ENCODE results near the gene APBA2.
A peak's percentile ranks its signal among the peaks of the same experiment; 100 is the strongest.

The APBA2 gene

GRCh38 chr15:28969511-28970085, 83.8 kb downstream of the APBA2 start:
- Mint-ChIP-seq H3K27ac (no peak overlapping the region), H3K4me3 (no peak overlapping the region), H3K36me3 (no peaks in the 10 kb centered on the region), H3K9me3 (no peaks in the 10 kb centered on the region), H3K4me1 (no peaks in the 10 kb centered on the region), H3K27me3 (peaks cover 9 to 26% of the 10 kb centered on the region in 2 donors)
- DNase-seq (no peak), ATAC-seq (replicated peaks) (no peak)

GRCh38 chr15:28974142-28974541, 88.4 kb downstream of the APBA2 start:
- ATAC-seq (replicated peaks): no peak
- H3K4me1 Mint-ChIP-seq: no peaks in the 10 kb centered on the region

GRCh38 chr15:28975766-28976179, 90.0 kb downstream of the APBA2 start:
- Mint-ChIP-seq H3K27me3 (peaks cover 3 to 19% of the 10 kb centered on the region in 2 donors), H3K27ac (no peak overlapping the region), H3K4me3 (no peak overlapping the region), H3K9me3 (no peaks in the 10 kb centered on the region), H3K4me1 (no peaks in the 10 kb centered on the region), H3K36me3 (no peaks in the 10 kb centered on the region)
- ATAC-seq (replicated peaks) (peak; percentile 48 to 69), DNase-seq (peak; percentile 19)

More at GRCh38 chr15:28974142-28974541, 88.4 kb downstream of the APBA2 start:
- no peaks in the 10 kb centered on the region for H3K36me3 Mint-ChIP-seq
- H3K27me3 Mint-ChIP-seq: peaks cover 3 to 17% of the 10 kb centered on the region in 2 donors
- H3K9me3 Mint-ChIP-seq: no peaks in the 10 kb centered on the region
- H3K4me3 Mint-ChIP-seq: no peak overlapping the region
- no peak overlapping the region for H3K27ac Mint-ChIP-seq
- no peak for DNase-seq

GRCh38 chr15:28977377-28978010, 91.7 kb downstream of the APBA2 start:
- H3K4me3 Mint-ChIP-seq: no peak overlapping the region
- H3K27me3 Mint-ChIP-seq: peaks cover 3 to 6% of the 10 kb centered on the region in 2 donors
- H3K4me1 Mint-ChIP-seq: no peaks in the 10 kb centered on the region
- H3K36me3 Mint-ChIP-seq: no peaks in the 10 kb centered on the region
- DNase-seq: no peak
- no peaks in the 10 kb centered on the region for H3K9me3 Mint-ChIP-seq
- no peak overlapping the region for H3K27ac Mint-ChIP-seq
- no peak for ATAC-seq (replicated peaks)

DNA sequence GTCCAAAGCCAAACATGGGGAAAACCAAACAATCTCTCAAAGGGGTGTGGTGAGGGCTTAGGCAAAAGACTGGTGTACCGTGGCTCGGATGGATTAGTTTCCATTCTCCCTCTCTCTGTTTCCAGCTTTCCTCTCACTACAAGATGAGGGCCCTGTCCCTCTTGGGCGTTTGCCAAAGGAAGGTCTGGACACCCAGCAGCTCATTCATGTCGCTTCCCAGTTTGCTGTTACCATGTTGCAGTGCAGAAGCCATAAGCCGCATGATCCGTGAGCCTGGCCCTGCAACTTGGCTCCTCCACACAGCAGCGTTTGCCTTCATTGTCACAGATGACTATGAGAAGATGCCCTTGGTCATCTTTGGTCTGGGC, 92.2 kb downstream of the APBA2 start:
- H3K27ac Mint-ChIP-seq: no peak overlapping the region
- ATAC-seq (replicated peaks) (no peak), DNase-seq (no peak)
- peaks cover 3 to 6% of the 10 kb centered on the region in 2 donors for H3K27me3 Mint-ChIP-seq
- no peaks in the 10 kb centered on the region for H3K4me1 Mint-ChIP-seq
- no peaks in the 10 kb centered on the region for H3K36me3 Mint-ChIP-seq
- H3K9me3 Mint-ChIP-seq: no peaks in the 10 kb centered on the region
- no peak overlapping the region for H3K4me3 Mint-ChIP-seq

DNA sequence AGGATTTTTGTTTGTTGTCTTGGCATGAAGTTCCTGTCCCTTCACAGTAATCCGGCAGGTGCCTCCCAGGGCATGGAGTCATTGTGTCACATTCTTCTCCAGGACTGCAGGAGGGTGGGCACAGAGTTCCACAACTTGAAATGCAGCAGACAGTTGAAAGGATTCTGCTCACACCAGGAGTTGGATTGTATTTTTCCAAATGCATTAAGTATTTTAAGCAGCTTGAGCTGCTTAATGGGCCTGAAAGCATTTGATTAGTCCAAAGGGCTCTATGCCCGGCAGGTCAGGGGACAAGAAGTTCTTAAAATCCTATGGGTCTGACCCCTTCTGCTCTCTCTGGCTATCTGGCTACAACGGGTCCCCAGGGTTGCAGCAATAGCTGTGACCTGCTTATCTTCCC, 92.9 kb downstream of the APBA2 start:
- H3K9me3 Mint-ChIP-seq: no peaks in the 10 kb centered on the region
- no peaks in the 10 kb centered on the region for H3K36me3 Mint-ChIP-seq
- ATAC-seq (replicated peaks) (no peak), DNase-seq (no peak)
- H3K4me3 Mint-ChIP-seq: no peak overlapping the region
- no peak overlapping the region for H3K27ac Mint-ChIP-seq
- H3K4me1 Mint-ChIP-seq: no peaks in the 10 kb centered on the region
- H3K27me3 Mint-ChIP-seq: peaks cover 3 to 6% of the 10 kb centered on the region in 2 donors

DNA sequence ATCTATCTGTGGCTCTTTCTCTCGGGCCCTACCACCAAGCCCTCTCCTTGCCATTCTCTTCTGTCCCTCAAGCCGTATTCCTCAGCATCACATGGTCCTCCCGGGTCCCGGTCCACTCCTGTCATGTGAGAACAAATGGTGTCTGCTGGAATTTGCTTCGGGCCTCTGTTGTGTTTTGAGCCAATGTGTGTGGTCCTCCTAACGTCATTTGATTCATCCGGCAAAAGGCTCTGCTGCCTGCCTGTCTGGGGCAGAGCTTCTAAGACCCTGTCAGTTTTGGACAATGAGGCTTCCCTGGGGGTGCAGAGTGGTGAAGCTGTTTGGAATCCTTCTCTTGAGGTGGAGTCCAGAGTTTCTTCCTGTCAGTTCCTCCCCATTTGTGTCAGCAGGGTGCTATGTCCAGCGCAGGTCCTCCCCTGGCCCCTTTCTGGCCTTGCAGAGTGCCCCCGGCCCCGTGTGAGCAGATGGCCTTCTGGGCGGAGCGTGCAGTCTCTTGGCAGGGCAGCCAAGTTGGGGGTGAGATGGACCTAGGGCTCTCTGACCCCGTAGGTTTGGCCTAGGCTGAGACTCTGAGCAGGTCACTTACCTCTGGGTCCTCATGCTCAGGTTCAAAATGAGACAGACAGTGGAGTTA, 93.6 kb downstream of the APBA2 start:
- no peak for ATAC-seq (replicated peaks)
- no peaks in the 10 kb centered on the region for H3K4me1 Mint-ChIP-seq
- H3K27ac Mint-ChIP-seq: no peak overlapping the region

DNA sequence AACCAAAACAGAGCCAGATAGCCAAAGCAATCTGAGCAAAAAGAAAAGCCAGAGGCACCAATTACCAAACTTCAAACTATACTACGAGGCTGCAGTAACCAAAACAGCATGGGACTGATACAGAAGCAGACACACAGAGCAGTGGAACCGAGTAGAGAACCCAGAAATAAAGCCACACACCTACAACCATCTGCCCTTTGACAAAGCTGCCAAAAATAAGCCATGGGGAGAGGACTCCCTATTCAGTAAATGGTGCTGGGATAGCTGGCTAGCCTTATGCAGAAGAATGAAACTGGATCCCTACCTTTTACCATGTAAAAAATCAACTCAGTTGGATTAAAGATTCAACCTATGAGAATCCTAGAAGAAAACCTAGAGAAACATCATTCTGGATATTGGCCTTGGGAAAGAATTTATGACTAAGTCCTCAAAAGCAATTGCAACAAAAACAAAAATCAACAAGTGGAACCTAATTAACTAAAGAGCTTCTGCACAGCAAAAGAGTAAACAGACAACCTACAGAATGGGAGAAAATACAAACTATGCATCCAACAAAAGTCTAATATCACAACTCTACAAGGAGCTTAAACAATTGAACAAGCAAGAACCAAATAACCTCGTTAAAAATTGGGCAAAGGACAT, 95.1 kb downstream of the APBA2 start:
- peaks cover 3 to 6% of the 10 kb centered on the region in 2 donors for H3K27me3 Mint-ChIP-seq
- H3K36me3 Mint-ChIP-seq: no peaks in the 10 kb centered on the region
- no peaks in the 10 kb centered on the region for H3K4me1 Mint-ChIP-seq
- DNase-seq (no peak), ATAC-seq (replicated peaks) (no peak)
- no peak overlapping the region for H3K27ac Mint-ChIP-seq
- peaks cover 0 to 4% of the 10 kb centered on the region in 2 donors for H3K9me3 Mint-ChIP-seq
- no peak overlapping the region for H3K4me3 Mint-ChIP-seq

More for the DNA sequence above, 93.6 kb downstream of the APBA2 start:
- Mint-ChIP-seq H3K27me3 (peaks cover 3 to 6% of the 10 kb centered on the region in 2 donors), H3K4me3 (no peak overlapping the region), H3K36me3 (no peaks in the 10 kb centered on the region), H3K9me3 (no peaks in the 10 kb centered on the region)
- no peak for DNase-seq

DNA sequence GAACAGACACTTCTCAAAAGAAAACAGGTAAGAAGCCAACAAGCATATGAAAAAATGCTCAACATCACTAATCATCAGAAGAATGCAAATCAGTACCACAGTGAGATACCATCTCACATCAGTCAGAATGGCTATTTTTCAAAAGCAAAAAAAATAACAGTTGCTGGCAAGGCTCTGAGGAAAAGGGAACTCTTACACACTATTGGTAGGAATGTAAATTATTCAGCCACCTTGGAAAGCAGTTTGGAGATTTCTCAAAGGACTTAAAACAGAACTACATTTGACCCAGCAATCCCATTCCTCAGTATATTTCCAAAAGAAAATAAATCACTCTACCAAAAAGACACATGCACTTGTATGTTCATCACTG, 95.6 kb downstream of the APBA2 start:
- ATAC-seq (replicated peaks) (no peak), DNase-seq (no peak)
- peaks cover 3 to 6% of the 10 kb centered on the region in 2 donors for H3K27me3 Mint-ChIP-seq
- no peaks in the 10 kb centered on the region for H3K4me1 Mint-ChIP-seq
- H3K36me3 Mint-ChIP-seq: no peaks in the 10 kb centered on the region
- H3K4me3 Mint-ChIP-seq: no peak overlapping the region
- no peak overlapping the region for H3K27ac Mint-ChIP-seq
- H3K9me3 Mint-ChIP-seq: peaks cover 0 to 4% of the 10 kb centered on the region in 2 donors

DNA sequence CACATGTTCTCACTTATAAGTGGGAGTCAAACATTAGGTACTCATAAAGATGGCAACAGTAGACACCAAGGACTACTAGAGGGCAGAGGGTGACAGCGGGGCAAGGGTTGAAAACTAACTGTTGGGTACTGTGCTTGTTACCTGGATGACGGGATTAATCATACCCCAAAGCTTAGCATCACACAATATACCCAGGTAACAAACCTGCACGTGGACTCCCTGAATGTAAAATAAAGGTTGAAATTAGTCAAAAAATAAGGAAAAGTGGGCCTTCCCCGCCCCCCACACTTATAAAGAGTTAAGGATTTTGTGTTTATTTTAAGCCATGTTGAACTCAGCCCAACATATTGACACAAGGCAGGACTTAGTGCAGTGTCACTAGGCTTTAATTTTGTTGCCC, 96.1 kb downstream of the APBA2 start:
- ATAC-seq (replicated peaks) (no peak), DNase-seq (no peak)
- Mint-ChIP-seq H3K27ac (no peak overlapping the region), H3K9me3 (peaks cover 0 to 4% of the 10 kb centered on the region in 2 donors), H3K36me3 (no peaks in the 10 kb centered on the region), H3K4me1 (no peaks in the 10 kb centered on the region), H3K4me3 (no peak overlapping the region), H3K27me3 (peaks cover 3 to 6% of the 10 kb centered on the region in 2 donors)

GRCh38 chr15:28982886-28983285, 97.1 kb downstream of the APBA2 start:
- Mint-ChIP-seq H3K9me3 (peaks cover 4% of the 10 kb centered on the region in 2 donors), H3K4me3 (no peak overlapping the region), H3K4me1 (no peaks in the 10 kb centered on the region), H3K36me3 (no peaks in the 10 kb centered on the region), H3K27me3 (peaks cover 3 to 6% of the 10 kb centered on the region in 2 donors), H3K27ac (no peak overlapping the region)
- no peak for ATAC-seq (replicated peaks)
- no peak for DNase-seq

DNA sequence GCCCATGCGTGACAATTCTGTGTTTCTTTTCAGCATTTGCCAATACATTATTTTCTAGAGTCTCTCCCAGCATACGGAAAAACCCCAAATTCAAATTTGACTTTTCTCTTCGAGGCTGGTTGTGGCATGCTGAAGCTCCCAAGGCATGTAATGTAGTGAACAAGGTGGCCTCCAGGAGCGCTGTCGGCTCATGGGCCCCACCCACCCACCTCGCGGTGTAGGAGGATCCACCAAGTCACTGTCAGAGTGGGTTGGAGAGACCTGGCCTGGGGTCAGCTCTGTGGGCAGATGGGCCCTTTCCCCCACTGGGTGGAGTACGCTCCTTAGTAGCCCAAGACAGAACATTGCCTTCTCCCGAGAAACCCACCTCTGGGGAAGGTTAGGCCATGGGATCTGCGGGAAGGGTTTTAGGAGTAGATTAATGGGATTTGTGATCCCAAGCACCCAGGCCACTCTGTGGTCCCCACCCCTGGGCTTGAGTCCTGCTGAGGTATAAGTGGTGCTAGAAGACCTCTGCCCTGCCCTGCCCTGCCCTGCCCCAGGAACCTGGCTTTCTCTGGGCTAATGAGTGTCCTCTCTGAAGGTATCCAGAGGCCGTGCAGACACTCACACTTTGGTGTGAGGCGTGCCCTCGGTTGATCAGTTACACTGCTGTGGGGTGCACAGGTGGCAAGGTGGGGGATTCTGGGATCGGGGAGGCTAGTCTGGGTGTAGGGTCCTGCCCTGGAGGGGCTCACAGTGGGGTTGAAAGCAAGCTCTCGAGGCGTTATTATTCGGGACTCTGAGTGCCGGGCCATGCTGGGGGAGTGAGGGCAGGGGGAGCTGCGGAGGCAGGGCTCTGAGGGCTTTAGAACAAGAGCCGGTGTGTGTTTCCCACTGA, 97.9 kb downstream of the APBA2 start:
- H3K4me1 Mint-ChIP-seq: no peaks in the 10 kb centered on the region
- peaks cover 0 to 6% of the 10 kb centered on the region in 2 donors for H3K27me3 Mint-ChIP-seq
- ATAC-seq (replicated peaks) (no peak), DNase-seq (no peak)
- H3K9me3 Mint-ChIP-seq: peaks cover 4% of the 10 kb centered on the region in 2 donors
- no peak overlapping the region for H3K27ac Mint-ChIP-seq
- no peak overlapping the region for H3K4me3 Mint-ChIP-seq
- H3K36me3 Mint-ChIP-seq: no peaks in the 10 kb centered on the region

- ATAC-seq (replicated peaks) (no peak), DNase-seq (no peak)
- Mint-ChIP-seq H3K27me3 (no peaks in the 10 kb centered on the region), H3K9me3 (peaks cover 4% of the 10 kb centered on the region in 2 donors), H3K36me3 (no peaks in the 10 kb centered on the region), H3K4me1 (no peaks in the 10 kb centered on the region), H3K4me3 (no peak overlapping the region), H3K27ac (no peak overlapping the region)
Measured at GRCh38 chr15:28984421-28985315, 98.9 kb downstream of the APBA2 start.

All from stimulated activated naive B cell treated with anti-CD40 and anti-IgM and Interleukin-4, amounts not matched to agents 10 μg/mL and 1 μg/mL and 100 μg/mL, for 72 hours (primary cell).